Astrocyte of the cerebellum (primary cell): Measurements from ENCODE around the gene PSPN.

Source experiments
- DNase-seq: peaks from one replicate; pipeline ENCODE4 v3.0.0-alpha.2; 2011; ENCODE audit warnings: low read depth
- H3K4me3 ChIP-seq: 2 replicates; pipeline ENCODE4 v1.5.1; 2011; ENCODE audit warnings: mild to moderate bottlenecking, low read depth, low read length, moderate library complexity
- in situ Hi-C: cut with HindIII; loops from 2 replicates; pipeline ENCODE4 v1.10.0; 2017; ENCODE audit warnings: low sequenced_read_pairs
- TF ChIP-seq, protein P1 (sequence below): IDR thresholded peaks from 2 replicates; pipeline ENCODE4 v1.5.1; 2012; ENCODE audit warnings: low read length, low read depth, moderate library complexity, mild to moderate bottlenecking; ENCODE audit errors: missing control alignments

The PSPN gene

DNA sequence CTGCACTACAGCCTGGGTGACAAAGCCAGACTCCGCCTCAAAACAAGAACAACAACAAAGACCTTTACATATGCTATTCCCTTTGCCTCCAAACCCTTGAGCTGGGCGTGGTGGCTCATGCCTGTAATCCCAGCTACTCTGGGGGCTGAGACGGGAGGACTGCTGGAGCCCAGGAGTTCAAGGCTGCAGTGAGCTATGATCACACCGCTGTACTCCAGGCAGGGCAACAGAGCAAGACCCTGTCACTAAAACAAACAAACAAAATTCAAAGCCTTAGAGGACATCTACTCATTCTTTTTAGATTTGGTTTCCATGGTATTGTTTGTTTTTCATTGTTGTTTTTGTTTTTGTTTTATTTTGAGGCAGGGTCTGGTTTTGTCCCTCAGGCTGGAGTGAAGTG lies 50.1 kb downstream of the PSPN start:
- TF ChIP-seq, protein P1, sequence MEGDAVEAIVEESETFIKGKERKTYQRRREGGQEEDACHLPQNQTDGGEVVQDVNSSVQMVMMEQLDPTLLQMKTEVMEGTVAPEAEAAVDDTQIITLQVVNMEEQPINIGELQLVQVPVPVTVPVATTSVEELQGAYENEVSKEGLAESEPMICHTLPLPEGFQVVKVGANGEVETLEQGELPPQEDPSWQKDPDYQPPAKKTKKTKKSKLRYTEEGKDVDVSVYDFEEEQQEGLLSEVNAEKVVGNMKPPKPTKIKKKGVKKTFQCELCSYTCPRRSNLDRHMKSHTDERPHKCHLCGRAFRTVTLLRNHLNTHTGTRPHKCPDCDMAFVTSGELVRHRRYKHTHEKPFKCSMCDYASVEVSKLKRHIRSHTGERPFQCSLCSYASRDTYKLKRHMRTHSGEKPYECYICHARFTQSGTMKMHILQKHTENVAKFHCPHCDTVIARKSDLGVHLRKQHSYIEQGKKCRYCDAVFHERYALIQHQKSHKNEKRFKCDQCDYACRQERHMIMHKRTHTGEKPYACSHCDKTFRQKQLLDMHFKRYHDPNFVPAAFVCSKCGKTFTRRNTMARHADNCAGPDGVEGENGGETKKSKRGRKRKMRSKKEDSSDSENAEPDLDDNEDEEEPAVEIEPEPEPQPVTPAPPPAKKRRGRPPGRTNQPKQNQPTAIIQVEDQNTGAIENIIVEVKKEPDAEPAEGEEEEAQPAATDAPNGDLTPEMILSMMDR: no peak
- no peak overlapping the region for H3K4me3 ChIP-seq
- in situ Hi-C loops: no loop called here
- DNase-seq: no peak
